Glomerular endothelial cell (primary cell): ENCODE results near the gene STK4. TPM values are rescaled to one million over a fixed set of nuclear protein-coding genes. Genes with fewer than 3 reads are reported as not detected.

Experiments used
- DNase-seq: peaks from one replicate; pipeline ENCODE4 v3.0.0-alpha.2; 2011; ENCODE audit warnings: low read depth, low spot score; ENCODE audit errors: extremely low read depth
- total RNA-seq: library from RNA; depleted of rRNA; stranded (reverse); fragments of >200 nt; gene quantifications from 2 replicates; pipeline ENCODE4 v1.2.3, GENCODE V29; 2015

STK4 gene
- total RNA-seq = 14.0 and 20.9 TPM in 2 replicates

DNA sequence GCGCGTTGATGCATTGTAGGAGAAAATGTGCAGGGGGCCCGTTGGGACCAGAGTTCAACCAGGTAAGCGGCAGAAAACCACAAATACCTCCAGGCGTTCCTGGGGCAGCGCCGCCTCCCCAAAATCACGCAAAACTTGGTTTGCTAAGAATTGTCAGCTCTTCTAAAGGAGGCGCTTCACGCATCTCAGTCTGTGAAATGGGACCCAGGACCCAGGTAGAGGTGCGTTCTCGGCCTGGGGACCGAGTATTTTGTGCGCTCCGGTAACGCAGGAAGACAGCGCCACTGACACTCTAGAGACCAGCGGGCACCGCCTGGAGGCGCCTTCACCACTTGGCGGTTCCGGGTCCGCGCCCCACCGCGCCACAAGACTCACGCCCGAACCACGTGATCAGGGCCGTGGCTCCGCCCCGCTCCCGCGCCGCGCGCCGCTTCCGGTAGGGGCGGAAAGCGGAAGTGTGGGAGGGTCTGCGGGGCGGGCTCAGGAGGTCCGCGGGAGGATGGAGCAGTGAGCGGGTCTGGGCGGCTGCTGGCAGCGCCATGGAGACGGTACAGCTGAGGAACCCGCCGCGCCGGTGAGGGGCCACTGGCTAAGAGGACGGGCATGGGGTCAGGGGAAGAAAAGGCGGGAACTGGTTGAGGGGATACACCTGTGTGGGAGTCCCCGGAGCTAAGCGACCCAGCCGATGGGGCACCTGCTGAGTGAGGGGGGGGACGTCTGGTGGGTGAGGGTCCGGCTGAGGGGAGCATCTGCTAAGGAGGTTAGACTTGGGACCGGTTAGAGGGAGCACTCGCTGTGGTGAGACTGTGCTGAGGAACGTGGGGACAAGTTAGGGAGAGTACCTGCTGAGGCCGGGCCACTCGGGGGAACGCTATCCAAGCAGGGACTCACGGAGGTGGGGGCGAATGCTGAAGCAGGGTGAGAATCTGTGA lies at the start of gene STK4:
STK4 (plus strand) TSS at position 483 of the 932 bp plus-strand sequence; CDS start at position 540, 57 bp downstream.
- no peak for DNase-seq

DNA sequence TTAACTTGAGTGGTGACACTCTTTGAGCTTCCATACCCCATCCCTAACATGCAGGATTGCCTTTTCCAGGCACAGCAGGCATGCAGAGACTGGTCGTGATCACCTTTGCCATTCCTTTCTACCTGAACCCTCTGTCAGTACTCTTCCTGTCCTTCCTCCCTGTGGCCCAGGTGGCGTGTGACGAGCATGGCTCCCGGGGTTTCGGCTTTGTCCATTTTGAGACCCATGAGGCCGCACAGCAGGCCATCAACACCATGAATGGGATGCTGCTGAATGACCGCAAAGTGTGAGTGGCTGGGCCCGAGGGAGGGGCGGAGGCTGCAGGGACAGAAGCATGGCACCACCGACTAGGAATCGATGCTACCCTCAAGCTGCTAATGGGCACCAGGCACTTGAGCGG lies 49.7 kb upstream of the STK4 start:
- DNase-seq = no peak

DNA sequence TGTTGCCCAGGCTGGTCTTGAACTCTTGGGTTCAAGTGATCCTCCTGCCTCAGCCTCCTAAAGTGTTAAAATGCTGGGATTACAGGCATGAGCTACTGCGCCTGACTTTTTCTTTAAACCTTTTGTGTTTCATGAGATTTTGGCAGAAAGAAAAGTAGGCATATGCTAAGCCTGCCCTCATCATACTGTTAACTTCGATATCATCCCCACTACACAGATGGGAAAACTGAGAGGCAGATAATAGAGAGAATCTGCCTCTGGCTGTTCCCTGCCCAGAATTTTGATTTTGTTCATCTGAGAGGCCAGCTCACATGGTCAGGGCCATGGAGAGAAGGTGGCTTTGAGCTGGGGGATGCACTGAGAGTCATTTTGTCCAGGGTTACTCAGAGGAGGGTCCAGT lies 48.9 kb upstream of the STK4 start:
- DNase-seq = no peak

DNA sequence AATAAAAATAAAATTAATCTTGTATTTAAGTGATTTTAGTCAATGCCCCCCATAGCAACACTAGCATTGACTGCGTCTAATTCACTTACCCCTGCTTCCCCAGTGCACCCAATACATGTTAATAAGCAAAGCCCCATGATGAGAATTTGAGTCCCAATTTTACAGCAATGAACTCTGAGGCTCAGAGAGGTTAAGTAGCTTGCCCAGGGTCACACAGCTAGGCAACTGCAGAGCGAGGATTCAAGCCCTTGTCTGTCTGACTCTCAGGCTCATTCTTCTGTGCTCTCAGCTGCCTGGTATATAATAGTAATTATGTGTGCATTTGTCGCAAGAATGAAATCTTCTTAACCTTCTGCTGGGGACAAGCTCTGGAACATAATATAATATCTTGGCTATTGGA lies 48.0 kb upstream of the STK4 start:
- no peak for DNase-seq

DNA sequence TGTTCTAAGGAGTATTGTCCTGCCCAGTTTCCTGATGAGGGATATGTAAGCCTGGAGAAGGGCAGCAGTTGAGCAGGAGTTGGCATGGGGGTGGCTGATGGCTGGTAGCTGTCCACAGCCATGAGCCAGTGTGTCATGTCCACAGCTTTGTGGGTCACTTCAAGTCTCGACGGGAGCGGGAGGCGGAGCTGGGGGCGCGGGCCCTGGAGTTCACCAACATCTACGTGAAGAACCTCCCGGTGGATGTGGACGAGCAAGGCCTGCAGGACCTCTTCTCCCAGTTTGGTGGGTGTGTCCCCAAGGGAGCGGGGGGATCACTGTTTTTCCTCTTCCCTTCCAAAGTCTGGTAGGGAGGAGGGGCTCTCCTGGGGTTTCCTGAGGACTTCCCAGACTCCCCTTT lies 47.6 kb upstream of the STK4 start:
- no peak for DNase-seq

DNA sequence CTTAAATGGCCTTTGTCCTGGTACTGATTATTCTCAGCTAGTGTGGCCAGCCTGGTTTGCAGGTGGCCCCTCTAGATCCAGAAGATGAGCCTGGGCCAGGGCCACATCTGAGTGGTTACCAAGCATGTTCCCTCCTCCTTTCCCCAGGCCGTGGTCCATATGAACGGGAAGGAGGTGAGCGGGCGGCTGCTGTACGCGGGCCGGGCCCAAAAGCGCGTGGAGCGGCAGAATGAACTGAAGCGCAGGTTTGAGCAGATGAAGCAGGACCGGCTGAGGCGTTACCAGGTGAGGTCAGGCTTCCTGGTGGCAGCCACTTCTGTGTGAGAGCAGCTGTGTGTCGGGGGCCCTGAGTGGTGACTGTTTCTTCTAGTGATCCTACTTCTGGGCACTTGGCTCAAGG lies 44.9 kb upstream of the STK4 start:
- no peak for DNase-seq

DNA sequence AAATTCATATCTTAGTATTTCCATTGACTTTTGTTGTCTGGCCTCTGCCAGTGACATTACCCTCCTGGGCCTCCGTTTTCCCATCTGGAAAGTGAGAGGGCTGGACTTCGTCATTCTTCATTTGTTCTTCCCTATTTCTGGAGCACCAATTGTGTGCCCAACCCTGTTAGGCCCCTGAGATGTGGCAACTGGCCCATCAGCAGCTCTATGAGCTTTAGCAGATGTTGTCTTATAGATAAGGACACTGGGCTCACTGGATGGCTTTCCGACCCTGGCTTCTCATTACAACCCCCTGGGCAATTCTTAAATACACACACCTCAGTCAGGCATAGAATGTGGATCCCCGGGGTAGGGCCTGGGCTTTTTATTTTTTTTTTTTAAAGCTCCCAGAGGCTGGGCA lies 41.8 kb upstream of the STK4 start:
- no peak for DNase-seq

DNA sequence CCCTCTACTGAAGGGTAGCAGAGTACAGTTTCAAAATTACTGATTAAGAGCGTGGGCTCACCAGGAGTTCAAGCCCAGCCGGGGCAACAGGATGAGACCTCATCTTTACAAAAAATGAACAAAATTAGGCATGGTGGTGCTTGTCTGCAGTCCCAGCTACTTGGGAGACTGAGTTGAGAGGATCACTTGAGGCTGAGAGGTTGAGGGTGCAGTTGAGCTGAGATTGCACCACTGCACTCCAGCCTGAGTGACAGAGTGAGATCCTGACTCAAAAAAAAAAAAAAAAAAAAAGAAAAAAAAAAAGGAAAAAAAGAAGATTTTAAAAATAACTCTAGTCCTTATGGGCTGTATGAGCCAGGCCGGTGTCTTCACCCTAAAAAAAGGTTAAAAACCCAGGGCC lies 37.7 kb upstream of the STK4 start:
- no peak for DNase-seq

DNA sequence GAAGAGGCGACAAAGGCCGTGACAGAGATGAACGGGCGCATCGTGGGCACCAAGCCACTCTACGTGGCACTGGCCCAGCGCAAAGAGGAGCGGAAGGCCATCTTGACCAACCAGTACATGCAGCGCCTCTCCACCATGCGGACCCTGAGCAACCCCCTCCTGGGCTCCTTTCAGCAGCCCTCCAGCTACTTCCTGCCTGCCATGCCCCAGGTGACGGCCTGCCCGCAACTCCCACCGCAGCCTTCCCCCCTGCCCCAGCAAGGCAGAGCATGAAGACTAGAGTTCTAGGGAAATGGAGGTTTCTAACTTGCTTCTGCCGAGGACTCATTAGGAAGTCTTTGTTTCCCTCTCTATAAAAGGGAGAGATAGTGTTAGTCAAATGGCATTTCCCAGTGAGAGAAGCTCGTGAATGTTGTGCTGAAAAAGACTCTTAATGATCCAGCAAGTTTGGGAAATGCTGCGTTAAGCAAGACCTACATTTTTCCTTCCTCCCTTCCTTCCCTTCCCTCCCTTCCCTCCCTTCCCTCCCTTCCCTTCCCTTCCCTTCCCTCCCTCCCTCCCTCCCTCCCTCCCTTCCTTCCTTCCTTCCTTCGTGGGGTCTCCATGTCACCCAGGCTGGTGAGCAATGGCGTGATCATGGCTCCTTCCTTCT lies 35.7 kb upstream of the STK4 start:
- no peak for DNase-seq

DNA sequence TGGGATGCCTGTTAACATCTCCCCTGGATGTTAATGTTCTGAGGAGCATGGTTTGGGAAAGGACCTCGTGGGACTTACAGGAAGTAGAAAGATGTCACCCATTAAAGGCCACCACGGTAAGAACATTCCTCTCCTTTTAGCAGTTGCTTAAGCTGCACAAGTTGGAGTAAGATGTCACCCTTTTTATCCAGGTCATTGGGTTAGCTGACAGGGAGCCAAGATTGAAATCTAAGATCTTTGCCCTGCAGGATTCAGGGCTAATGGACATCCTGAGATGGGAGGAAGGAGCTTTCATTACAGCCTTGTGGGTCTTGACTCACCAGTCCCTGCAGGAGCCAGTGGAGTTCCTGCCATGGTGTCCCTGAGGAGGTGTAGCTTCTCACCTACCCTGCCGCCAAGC lies 34.4 kb upstream of the STK4 start:
- DNase-seq = no peak

DNA sequence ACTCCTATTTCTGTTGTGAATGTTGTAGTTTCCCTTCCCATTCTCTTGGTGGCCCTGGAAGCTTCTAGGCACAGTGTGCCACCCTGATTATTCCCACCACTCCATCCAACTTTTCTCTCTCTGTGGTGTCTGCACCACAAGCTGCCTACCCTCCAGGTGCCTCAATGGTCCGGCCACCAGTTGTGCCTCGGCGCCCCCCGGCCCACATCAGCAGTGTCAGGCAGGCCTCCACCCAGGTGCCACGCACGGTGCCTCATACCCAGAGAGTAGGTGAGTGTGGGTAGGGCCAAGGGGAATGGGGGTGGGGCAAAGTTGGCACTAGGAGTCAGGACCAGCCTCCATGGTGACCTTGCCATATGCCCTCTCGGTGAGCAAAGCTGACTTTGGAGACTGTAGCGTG lies 33.4 kb upstream of the STK4 start:
- no peak for DNase-seq

DNA sequence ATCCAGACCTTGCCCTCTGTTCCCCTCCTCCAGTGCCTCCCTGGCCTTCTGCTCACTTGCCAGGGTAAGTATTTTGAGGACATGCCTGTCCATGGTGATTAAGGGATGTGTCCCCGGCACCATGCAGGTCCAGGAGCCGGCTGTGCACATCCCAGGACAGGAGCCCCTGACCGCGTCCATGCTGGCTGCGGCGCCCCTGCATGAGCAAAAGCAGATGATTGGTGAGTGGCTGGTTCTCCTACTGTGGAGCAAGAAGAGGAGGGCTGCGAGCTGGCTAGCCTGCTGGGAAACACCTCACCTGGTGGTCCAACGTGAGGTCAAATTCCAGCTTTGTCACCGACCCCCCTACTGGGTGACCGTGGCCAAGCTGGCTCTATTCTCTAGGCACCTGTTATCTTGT lies 29.8 kb upstream of the STK4 start:
- DNase-seq = no peak

DNA sequence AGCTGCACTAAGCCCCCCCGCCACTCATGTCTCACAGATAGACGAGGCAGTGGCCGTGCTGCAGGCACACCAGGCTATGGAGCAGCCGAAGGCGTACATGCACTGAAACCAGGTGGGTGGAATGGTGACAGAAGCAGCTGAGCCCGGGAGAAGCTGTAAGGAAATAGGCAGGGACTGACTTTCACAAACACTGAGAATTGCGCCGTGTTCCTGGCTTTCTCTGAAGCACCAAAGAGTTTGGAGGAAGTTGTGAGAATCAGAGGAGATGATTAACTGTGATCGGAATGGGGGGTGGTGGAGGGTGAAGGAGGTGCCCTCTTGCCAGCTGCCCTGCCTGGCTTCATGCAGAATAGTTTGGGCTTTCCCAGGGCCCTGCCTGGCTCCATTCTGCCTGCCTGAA lies 27.7 kb upstream of the STK4 start:
- no peak for DNase-seq

DNA sequence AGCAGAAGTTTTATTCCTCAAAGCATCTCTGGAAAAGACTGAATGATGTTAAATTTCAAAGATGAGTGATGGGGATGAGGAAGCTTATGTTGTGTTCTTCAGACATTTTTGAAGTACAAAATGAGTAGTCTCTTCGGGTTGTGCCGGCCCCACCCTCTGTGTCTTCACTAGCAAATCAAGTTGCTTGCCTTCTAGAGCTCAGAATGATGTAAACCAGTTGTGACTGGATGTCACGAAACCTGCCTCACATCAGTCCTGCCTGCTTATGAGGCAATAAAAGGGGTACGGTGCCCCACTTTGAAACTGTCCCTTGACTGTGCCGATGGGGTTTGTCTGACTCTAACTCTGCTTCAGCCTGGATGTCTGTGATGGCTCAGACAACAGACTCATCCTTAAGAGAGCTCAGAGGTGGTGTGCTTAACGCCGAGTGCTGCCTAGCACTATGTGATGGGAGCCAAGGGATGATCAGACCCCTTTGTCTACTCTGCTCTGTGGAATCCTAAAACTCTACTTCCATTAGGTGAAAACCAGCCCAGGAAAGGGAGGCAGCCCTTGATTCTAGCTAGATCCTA lies 25.1 kb upstream of the STK4 start:
- no peak for DNase-seq

DNA sequence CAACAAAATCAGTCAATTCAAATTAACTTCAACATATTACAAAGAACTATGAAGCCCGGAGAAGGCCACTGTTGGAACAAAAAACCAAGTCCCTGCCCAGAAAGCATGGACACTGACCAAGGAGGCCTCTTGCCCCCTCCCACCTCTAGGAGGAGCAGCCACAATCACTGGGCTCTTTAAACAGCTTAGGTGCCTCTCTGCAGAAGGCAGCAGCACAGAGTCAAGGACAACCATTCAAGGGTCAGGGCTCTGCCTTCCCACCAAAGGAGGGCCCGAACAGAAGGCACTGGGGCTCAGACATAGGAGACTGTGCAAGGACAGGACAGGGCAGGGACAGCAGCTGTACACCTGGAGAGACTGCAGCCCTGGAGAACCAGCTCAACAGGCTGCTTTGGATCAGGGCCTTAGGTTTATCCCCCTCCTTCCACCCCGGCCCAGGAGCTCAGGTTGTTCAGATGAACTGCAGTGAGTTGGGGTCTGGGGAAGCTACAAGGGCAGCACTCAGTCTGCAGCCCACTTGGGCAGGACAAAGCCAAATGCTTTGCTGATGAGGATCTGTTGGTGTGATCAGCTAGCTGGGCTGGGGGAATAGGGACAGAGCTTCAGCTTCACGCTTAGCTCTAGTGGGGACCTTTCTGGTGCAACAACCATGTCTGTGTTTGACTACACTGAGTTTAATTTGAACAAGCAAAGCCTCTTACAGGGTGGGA lies 23.9 kb upstream of the STK4 start:
- no peak for DNase-seq

DNA sequence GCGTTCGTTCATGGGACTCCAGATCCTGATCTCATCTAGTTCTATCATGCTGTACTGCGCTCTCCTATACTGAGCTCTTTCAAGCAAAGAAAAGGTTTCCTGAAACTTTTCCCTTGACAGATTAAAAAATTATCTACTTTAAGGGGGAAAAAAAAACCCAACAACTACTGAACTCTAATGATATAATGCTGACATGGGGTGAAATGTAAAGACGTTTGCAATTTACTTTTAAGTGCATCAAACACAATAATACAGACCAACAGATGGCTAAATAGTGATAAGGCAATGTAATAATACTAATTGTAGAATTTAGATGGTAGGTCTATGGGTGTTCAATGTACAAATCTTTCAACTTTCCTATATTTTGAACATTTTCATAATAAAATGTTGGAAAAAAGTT lies 22.5 kb upstream of the STK4 start:
- no peak for DNase-seq

DNA sequence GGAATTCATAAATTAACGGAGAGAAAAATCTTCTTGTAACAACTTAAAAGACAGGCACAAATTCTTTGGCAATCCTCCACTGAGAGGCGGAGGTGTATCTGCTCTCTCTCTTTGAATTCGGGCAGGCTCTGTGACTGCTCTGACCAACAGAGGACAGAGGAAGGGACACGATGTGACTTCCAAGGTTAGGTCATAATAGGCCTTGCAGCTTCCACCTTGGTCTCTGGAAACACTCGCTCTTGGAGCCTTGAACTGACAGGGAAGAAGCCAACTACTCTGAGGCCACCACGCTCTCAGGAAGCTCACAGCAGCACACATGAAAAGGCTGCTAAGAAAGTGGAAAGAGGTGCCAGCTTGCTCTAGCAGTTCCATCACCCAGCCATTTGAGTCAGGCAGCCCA lies 21.1 kb upstream of the STK4 start:
- DNase-seq = no peak

DNA sequence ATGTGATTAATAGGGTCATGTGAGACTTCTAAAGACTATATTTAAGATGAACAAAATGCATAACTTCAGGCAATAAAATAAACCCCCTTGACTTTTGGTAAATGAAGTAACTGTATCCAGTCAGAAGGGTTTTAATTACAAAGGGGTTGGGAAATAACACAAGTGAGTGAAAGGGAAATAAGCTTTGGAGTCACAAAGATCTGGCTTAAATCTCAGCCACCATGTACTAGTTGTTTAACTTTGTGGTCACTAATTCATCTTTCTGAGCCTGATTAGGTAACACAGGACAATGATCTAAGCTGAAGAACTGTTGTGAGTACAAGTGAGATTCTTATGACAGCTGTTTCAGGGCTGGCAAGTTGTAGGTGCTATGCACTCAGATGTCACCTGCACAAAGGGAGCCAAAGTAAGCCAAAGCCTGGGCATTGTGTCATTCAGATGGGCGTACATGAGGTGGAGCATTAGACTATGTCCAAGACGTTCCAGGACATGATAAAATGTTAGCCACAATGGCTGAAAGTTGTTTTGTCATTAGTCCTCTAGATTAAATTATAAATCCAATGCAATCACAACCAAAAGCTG lies 19.9 kb upstream of the STK4 start:
- no peak for DNase-seq

DNA sequence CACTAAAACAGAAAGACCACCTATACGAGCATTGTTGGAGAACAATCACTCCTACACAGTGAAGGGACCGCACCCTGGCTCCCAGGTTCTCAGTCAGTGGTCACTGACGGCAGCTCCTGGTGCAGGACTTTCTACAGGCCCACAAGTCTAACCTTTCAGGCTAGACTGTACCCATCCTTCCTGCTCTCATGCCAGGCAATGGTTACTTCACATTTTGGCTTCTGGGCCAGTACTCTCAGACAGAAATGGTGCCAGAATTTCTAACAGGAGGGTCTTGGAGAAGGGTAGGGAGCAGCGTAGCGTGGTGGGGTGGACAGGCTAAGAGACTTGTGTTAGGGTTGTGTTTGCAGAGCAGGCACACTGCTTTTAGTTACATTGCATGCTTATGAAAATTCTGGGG lies 18.2 kb upstream of the STK4 start:
- DNase-seq = no peak

DNA sequence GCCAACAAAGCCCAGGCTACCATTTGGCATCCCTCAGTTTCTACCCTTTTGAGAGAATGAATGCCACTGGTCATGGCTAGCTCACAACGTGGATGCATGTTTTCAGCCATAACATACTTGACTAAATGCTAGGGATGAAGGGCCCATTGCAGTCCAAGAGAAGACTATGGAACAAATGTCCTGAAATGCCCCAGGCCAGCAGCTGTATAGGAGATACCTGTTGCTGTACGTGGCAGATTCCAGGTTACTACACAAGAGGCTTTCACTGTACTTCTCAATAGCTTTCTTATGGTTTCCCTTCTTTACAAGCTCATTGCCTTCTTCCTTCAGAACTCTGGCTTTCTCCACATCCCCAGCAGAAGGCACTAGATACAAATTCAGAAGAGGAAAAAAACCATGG lies 17.8 kb upstream of the STK4 start:
- DNase-seq = no peak

DNA sequence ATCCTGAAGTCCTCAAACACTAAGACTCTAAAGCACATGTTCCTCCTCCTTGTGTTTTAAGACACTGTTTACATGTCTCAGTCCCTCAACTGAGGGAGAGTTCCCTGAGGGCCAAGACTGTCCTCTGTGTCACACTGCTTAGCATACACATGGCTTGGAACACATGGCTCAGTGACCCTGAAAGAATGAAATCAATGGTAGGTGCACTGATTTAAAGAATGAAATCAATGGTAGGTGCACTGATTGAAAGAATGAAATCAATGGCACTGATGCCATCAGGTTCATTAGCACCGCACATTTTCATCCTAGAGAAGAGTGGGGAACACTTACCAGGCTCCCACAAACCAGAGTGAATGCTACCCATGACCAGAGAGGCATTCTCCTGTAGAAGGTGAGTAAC lies 15.9 kb upstream of the STK4 start:
- DNase-seq = no peak
